ENCODE data around the gene HNRNPUL2. TPM values are rescaled to one million over a fixed set of nuclear protein-coding genes. Genes with fewer than 3 reads are reported as not detected.

The HNRNPUL2 gene
- total and polyA plus RNA-seq, 2 donors (not counting 3 experiments of a cell fraction or from before 2014, with no cell fraction given): 18.3 to 56.2 TPM

DNA sequence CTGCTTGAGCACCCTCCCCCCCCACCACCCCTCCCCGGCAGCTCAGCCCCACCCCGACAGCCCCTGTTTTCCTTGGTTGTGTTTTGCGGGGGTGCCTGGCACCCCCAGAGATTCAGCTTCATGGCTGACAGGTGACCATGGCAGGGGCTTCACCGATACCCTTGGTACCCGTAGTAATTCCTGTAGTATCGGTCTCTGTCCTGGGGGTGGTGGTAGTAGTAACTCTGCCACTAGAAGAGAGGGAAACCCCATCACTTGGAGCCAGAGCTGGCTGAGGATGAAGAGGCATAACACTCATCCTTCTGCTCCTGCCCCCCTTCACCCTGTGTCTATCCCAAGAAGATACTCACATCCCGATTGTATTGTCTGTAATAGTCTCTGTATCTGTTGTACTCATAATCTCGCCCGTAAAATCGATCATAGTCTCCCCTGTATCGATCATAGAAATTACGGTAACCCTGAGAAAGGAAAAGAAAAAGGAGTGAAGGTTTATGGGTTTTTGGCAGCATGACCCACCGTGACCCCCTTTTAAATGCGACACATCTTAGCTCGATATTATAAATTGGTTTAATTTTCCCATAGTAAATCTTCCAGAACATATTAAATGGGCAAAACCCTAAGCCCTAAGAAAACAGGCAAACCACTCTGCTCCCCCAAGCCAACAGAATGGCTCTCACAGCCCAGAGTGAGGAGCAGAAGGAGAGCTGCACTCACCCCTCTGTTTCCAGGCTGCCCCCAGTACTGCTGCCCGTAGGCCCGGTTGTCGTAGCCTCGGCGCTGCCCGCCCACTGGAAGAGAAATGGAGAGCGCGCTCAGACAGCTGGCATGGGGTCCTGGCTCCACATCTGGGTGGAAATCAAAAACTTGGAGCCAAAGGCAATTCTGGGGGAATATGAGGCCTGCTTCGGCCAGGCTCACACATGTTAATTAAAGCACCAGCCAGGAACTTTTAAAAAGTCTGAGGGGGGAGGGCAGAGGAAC is 11.8 kb downstream of the HNRNPUL2 start:
- H3K4me1 ChIP-seq (ENCODE audit: control insufficient read depth, extremely low read depth, insufficient read depth, low read length): no peaks in the 10 kb centered on the region
- H3K9me3 ChIP-seq (replicated peaks; ENCODE audit: control insufficient read depth, insufficient read depth, low read length): no peaks in the 10 kb centered on the region
- H3K4me3 ChIP-seq (replicated peaks in 1 of 3; ENCODE audit: insufficient read depth in 1 of 3, low read depth in 1 of 3, low read length in 3 of 3): no peak overlapping the region
- peaks cover 30% of the 10 kb centered on the region for H3K79me2 ChIP-seq (ENCODE audit: control insufficient read depth, insufficient read depth, low read length)
- H3K9me1 ChIP-seq (replicated peaks; ENCODE audit: control insufficient read depth, extremely low read depth, insufficient read depth, low read length): no peaks in the 10 kb centered on the region
- no TSS peak for BruUV-seq (replicated peaks)
- ChIA-PET POLR2A (no interaction called here), CTCF (no interaction called here)
- H3K4me2 ChIP-seq (ENCODE audit: insufficient read depth, low read length): no peak overlapping the region
- TF ChIP-seq POLR2A (IDR thresholded peaks at IDR 0.05; ENCODE audit: low read depth, low read length) (no peak), GATA2 (IDR thresholded peaks at IDR 0.05; ENCODE audit: insufficient read depth, insufficient read length, low read depth, low read length) (no peak), EZH2 (IDR thresholded peaks at IDR 0.05; ENCODE audit: borderline replicate concordance, low read depth, low read length, severe bottlenecking) (no peak), MYC (IDR thresholded peaks at IDR 0.05; ENCODE audit: low read depth, low read length) (no peak), FOS (IDR thresholded peaks at IDR 0.05; ENCODE audit: borderline replicate concordance, insufficient read depth, low read length) (no peak), JUN (IDR thresholded peaks at IDR 0.05; ENCODE audit: borderline replicate concordance, insufficient read depth, insufficient read length, low read depth) (no peak), POLR2AphosphoS5 (IDR thresholded peaks at IDR 0.05; ENCODE audit: insufficient read depth, low read depth, low read length) (no peak)
- TF ChIP-seq, protein P1, sequence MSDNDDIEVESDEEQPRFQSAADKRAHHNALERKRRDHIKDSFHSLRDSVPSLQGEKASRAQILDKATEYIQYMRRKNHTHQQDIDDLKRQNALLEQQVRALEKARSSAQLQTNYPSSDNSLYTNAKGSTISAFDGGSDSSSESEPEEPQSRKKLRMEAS (IDR thresholded peaks at IDR 0.05; ENCODE audit: insufficient read depth, insufficient read length): no peak
- TF ChIP-seq, protein P2, sequence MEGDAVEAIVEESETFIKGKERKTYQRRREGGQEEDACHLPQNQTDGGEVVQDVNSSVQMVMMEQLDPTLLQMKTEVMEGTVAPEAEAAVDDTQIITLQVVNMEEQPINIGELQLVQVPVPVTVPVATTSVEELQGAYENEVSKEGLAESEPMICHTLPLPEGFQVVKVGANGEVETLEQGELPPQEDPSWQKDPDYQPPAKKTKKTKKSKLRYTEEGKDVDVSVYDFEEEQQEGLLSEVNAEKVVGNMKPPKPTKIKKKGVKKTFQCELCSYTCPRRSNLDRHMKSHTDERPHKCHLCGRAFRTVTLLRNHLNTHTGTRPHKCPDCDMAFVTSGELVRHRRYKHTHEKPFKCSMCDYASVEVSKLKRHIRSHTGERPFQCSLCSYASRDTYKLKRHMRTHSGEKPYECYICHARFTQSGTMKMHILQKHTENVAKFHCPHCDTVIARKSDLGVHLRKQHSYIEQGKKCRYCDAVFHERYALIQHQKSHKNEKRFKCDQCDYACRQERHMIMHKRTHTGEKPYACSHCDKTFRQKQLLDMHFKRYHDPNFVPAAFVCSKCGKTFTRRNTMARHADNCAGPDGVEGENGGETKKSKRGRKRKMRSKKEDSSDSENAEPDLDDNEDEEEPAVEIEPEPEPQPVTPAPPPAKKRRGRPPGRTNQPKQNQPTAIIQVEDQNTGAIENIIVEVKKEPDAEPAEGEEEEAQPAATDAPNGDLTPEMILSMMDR (IDR thresholded peaks at IDR 0.05; ENCODE audit: extremely low read depth in 1 of 2, insufficient read depth in 1 of 2, low read depth in 1 of 2, low read length in 2 of 2): no peak
- no peak overlapping the region for H3K9ac ChIP-seq (replicated peaks; ENCODE audit: extremely low read depth, insufficient read depth, low read length)
- FAIRE-seq (no peak), DNase-seq (ENCODE audit: low read depth, low spot score) (no peak)
- dilution Hi-C loops (cut with MboI; ENCODE audit: extremely low pct_ligation_motif_present, low sequenced_read_pairs): no loop called here
- intact Hi-C loops (cut with micrococcal nuclease): no loop called here
- H2AFZ ChIP-seq (ENCODE audit: low read depth, low read length): no peak overlapping the region
- peaks cover 42 to 49% of the 10 kb centered on the region in 2 experiments for H3K36me3 ChIP-seq (ENCODE audit: control insufficient read depth in 2 of 2, extremely low read depth in 1 of 2, insufficient read depth in 2 of 2, low read length in 2 of 2)
- H3K27ac ChIP-seq (ENCODE audit: insufficient read depth, low read depth, low read length): no peak overlapping the region
- no peaks in the 10 kb centered on the region for H4K20me1 ChIP-seq (replicated peaks; ENCODE audit: control insufficient read depth, extremely low read depth, insufficient read depth, low read length)
- no peaks in the 10 kb centered on the region for H3K27me3 ChIP-seq (ENCODE audit: control insufficient read depth in 2 of 2, insufficient read depth in 2 of 2, low read length in 2 of 2)
